T-cell (primary cell): Measurements from ENCODE around the gene WAPL. TPM values are rescaled to one million over a fixed set of nuclear protein-coding genes. Genes with fewer than 3 reads are reported as not detected.
"Not testable (repeated sequence)": the region's sequence is repeated elsewhere in the genome, so short reads cannot be mapped to it uniquely, and the experiment has no call there.

Experiments
- ATAC-seq, 4 experiments: fragments of 200-7000 bp in 3 of 4; fragments of 150-1000 bp in 1 of 4; cut with Tn5 transposase; replicated peaks in 1 of 4; 1 replicate in 3 of 4; 2 replicates in 1 of 4; pipeline ENCODE4 v1.10.0; 2021; ENCODE audit warnings: moderate library complexity in 3 of 4, mild to moderate bottlenecking in 2 of 4, moderate number of reproducible peaks in 1 of 4
- CTCF ChIA-PET, 2 donors: fragments of 300-600 bp; sonication (Branson Sonifier 250); formaldehyde crosslinking; loops; one replicate each; lab custom pipeline; 2022; ENCODE audit warnings: antibody characterized with exemption in 2 of 2; lab: Charles Lee
- POLR2A ChIA-PET, 2 donors: fragments of 300-600 bp; sonication (Branson Sonifier 250); formaldehyde crosslinking; loops; one replicate each; lab custom pipeline; 2022; ENCODE audit warnings: antibody characterized with exemption in 2 of 2; lab: Charles Lee
- DNase-seq, 35 experiments: peaks; one replicate each; pipeline versions ENCODE4 v3.0.0 to v3.0.0-alpha.2; 2013 to 2023
- H3K27ac ChIP-seq: one replicate; pipeline ENCODE4 v1.5.1; 2013; ENCODE audit warnings: low read length
- H3K27me3 ChIP-seq, 2 experiments: replicated peaks in 1 of 2; 1 replicate in 1 of 2; 2 replicates in 1 of 2; pipeline versions ENCODE4 v1.6.1 to v1.7.0; 2013; ENCODE audit warnings: low read length in 1 of 2, mixed read lengths in 1 of 2; ENCODE audit not compliant: control insufficient read depth in 2 of 2, insufficient read depth in 2 of 2; ENCODE audit errors: extremely low read depth in 1 of 2
- H3K36me3 ChIP-seq, 2 donors: 1 replicate in 1 of 2; 2 replicates in 1 of 2; pipeline versions ENCODE4 v1.6.1 to v1.7.0; 2013; ENCODE audit warnings: low read length in 1 of 2; ENCODE audit not compliant: control insufficient read depth in 2 of 2, insufficient read depth in 1 of 2; ENCODE audit errors: extremely low read depth in 1 of 2
- H3K4me1 ChIP-seq, 2 experiments: 1 replicate in 1 of 2; 2 replicates in 1 of 2; pipeline versions ENCODE4 v1.6.1 to v1.7.0; 2013; ENCODE audit warnings: low read length in 2 of 2, mixed read lengths in 1 of 2; ENCODE audit not compliant: insufficient read depth in 2 of 2, control insufficient read depth in 1 of 2; ENCODE audit errors: extremely low read depth in 1 of 2
- H3K4me3 ChIP-seq, 2 donors: 1 replicate in 1 of 2; 2 replicates in 1 of 2; pipeline versions ENCODE4 v1.5.1 to v1.7.0; 2013; ENCODE audit warnings: mild to moderate bottlenecking in 2 of 2, low read length in 1 of 2, moderate library complexity in 1 of 2; ENCODE audit not compliant: control insufficient read depth in 1 of 2; ENCODE audit errors: extremely low read depth in 1 of 2
- H3K9me3 ChIP-seq: 2 replicates; pipeline ENCODE4 v1.7.0; 2013
- H3K27ac Mint-ChIP-seq, 2 donors: one replicate each; pipeline ENCODE4 v1.8.0; 2020 to 2021; ENCODE audit warnings: mild to moderate bottlenecking in 2 of 2, mixed read lengths in 2 of 2
- H3K27me3 Mint-ChIP-seq, 2 donors: one replicate each; pipeline ENCODE4 v1.8.0; 2021 to 2022; ENCODE audit warnings: mixed read lengths in 2 of 2
- H3K36me3 Mint-ChIP-seq: one replicate; pipeline ENCODE4 v1.8.0; 2021; ENCODE audit warnings: mixed read lengths
- H3K4me1 Mint-ChIP-seq, 3 donors: one replicate each; pipeline ENCODE4 v1.8.0; 2020 to 2022; ENCODE audit warnings: mixed read lengths in 3 of 3, mild to moderate bottlenecking in 1 of 3
- H3K4me3 Mint-ChIP-seq, 3 donors: one replicate each; pipeline ENCODE4 v1.8.0; 2020 to 2022; ENCODE audit warnings: mild to moderate bottlenecking in 3 of 3, mixed read lengths in 3 of 3, moderate library complexity in 3 of 3
- H3K9me3 Mint-ChIP-seq, 3 donors: one replicate each; pipeline ENCODE4 v1.8.0; 2020 to 2022; ENCODE audit warnings: mixed read lengths in 3 of 3
- WGBS: methylation state at CpG from one replicate; pipeline ENCODE4 v1.1.5; 2013; ENCODE audit warnings: missing lambda C conversion rate; ENCODE audit not compliant: insufficient coverage; 5-methylcytosine and 5-hydroxymethylcytosine counted together
- total RNA-seq, 35 experiments: library from RNA in 6 of 35; stranded (reverse) in 6 of 35; fragments of 120-200 nt in 1 of 35; gene quantifications; one replicate each; pipeline versions ENCODE4 v1.2.1 to v1.2.4 and lab custom pipeline; 2013 to 2026

The WAPL gene
- total RNA-seq, 5 donors from 2014 or later (not counting 1 experiment from before 2014, with no cell fraction given): 43.2 to 46.5 (median 44.8) TPM

- no peak for ATAC-seq
- no peaks in the 10 kb centered on the region for H3K9me3 ChIP-seq
- DNase-seq: no peak
- CTCF ChIA-PET: no interaction called here
- peaks cover 26 to 31% (median 30%) of the 10 kb centered on the region in 3 donors for H3K4me1 Mint-ChIP-seq
- no peaks in the 10 kb centered on the region for H3K36me3 ChIP-seq
- no peak overlapping the region for H3K4me3 ChIP-seq
- H3K36me3 Mint-ChIP-seq: no peaks in the 10 kb centered on the region
- 68% methylated on average over 4 of the region's 7 CpGs for WGBS
- no peaks in the 10 kb centered on the region for H3K27me3 Mint-ChIP-seq
- H3K27me3 ChIP-seq: peaks cover 0 to 2% of the 10 kb centered on the region in 2 experiments
- no peaks in the 10 kb centered on the region for H3K9me3 Mint-ChIP-seq
- no peak overlapping the region for H3K27ac ChIP-seq
- peak overlapping the region in 1 of 2 donors; percentile 68 for H3K27ac Mint-ChIP-seq
- H3K4me1 ChIP-seq: peaks cover 15 to 39% of the 10 kb centered on the region in 2 experiments
- POLR2A ChIA-PET: no interaction called here
- H3K4me3 Mint-ChIP-seq: peak overlapping the region in 1 of 3 donors; percentile 66
Measured at GRCh38 chr10:86538547-86538946, 17.0 kb upstream of the WAPL start.

GRCh38 chr10:86538040-86538439, 16.4 kb upstream of the WAPL start:
- H3K27me3 Mint-ChIP-seq, H3K4me3 ChIP-seq, H3K27ac ChIP-seq, ATAC-seq, H3K36me3 ChIP-seq, H3K27me3 ChIP-seq, H3K36me3 Mint-ChIP-seq, H3K27ac Mint-ChIP-seq, DNase-seq, CTCF ChIA-PET, H3K9me3 Mint-ChIP-seq, POLR2A ChIA-PET, H3K9me3 ChIP-seq, H3K4me3 Mint-ChIP-seq: not testable (repeated sequence)
- H3K4me1 ChIP-seq: peaks cover 15 to 39% of the 10 kb centered on the region in 2 experiments
- H3K4me1 Mint-ChIP-seq: peaks cover 26 to 31% (median 30%) of the 10 kb centered on the region in 3 donors
- WGBS: 95% methylated on average over 4 of the region's 8 CpGs

- WGBS: 8% methylated on average over 39 of the region's 40 CpGs
- peak; percentile 81 to 93 (median 89) for ATAC-seq
Measured at GRCh38 chr10:86536294-86536861, 14.8 kb upstream of the WAPL start.

GRCh38 chr10:86535132-86535882, 13.7 kb upstream of the WAPL start:
- Mint-ChIP-seq H3K9me3 (no peaks in the 10 kb centered on the region), H3K36me3 (no peaks in the 10 kb centered on the region), H3K4me1 (peaks cover 26 to 31% (median 30%) of the 10 kb centered on the region in 3 donors), H3K27me3 (no peaks in the 10 kb centered on the region), H3K27ac (peak overlapping the region; percentile 72 to 75), H3K4me3 (peak overlapping the region; percentile 74 to 78 (median 75))
- H3K36me3 ChIP-seq: no peaks in the 10 kb centered on the region
- H3K4me1 ChIP-seq: peaks cover 15 to 37% of the 10 kb centered on the region in 2 experiments
- peaks cover 0 to 2% of the 10 kb centered on the region in 2 experiments for H3K27me3 ChIP-seq
- H3K4me3 ChIP-seq: peak overlapping the region; percentile 32 to 52
- 89% methylated on average over 39 of the region's 47 CpGs for WGBS
- POLR2A ChIA-PET: no interaction called here
- ATAC-seq: peak in 2 of 4 experiments; percentile 22 to 31
- DNase-seq: peak in 7 of 35 experiments; percentile 2 to 41 (median 20)
- no peak overlapping the region for H3K27ac ChIP-seq
- H3K9me3 ChIP-seq: no peaks in the 10 kb centered on the region
- CTCF ChIA-PET: no interaction called here

More at GRCh38 chr10:86536294-86536861, 14.8 kb upstream of the WAPL start:
- H3K4me3 ChIP-seq: peak overlapping the region; percentile 41 to 71
- CTCF ChIA-PET: interaction anchor here in 1 of 2 donors (1.2 kb wide), 1 partner anchor 136 kb away, joined by 3 read pairs; no protein-coding TSS in a partner anchor
- H3K4me3 Mint-ChIP-seq: peak overlapping the region; percentile 74 to 78 (median 75)
- peak overlapping the region; percentile 64 for H3K27ac ChIP-seq
- POLR2A ChIA-PET: no interaction called here
- no peaks in the 10 kb centered on the region for H3K36me3 Mint-ChIP-seq
- H3K36me3 ChIP-seq: no peaks in the 10 kb centered on the region
- peak overlapping the region; percentile 88 to 93 for H3K27ac Mint-ChIP-seq
- H3K4me1 Mint-ChIP-seq: peaks cover 26 to 31% (median 30%) of the 10 kb centered on the region in 3 donors
- no peaks in the 10 kb centered on the region for H3K9me3 ChIP-seq
- H3K9me3 Mint-ChIP-seq: no peaks in the 10 kb centered on the region
- no peaks in the 10 kb centered on the region for H3K27me3 Mint-ChIP-seq
- H3K27me3 ChIP-seq: peaks cover 0 to 2% of the 10 kb centered on the region in 2 experiments
- peak; percentile 44 to 76 (median 57) for DNase-seq
- H3K4me1 ChIP-seq: peaks cover 15 to 39% of the 10 kb centered on the region in 2 experiments

GRCh38 chr10:86533328-86533727, 11.7 kb upstream of the WAPL start:
- CTCF ChIA-PET: no interaction called here
- no peaks in the 10 kb centered on the region for H3K27me3 Mint-ChIP-seq
- DNase-seq (no peak), ATAC-seq (no peak)
- peaks cover 10 to 16% (median 14%) of the 10 kb centered on the region in 3 donors for H3K4me1 Mint-ChIP-seq
- no CpG with 5 or more reads among the region's 2 CpGs for WGBS
- Histone ChIP-seq H3K27me3 (peaks cover 0 to 2% of the 10 kb centered on the region in 2 experiments), H3K27ac (no peak overlapping the region), H3K9me3 (no peaks in the 10 kb centered on the region), H3K4me3 (no peak overlapping the region), H3K4me1 (peaks cover 11 to 20% of the 10 kb centered on the region in 2 experiments), H3K36me3 (no peaks in the 10 kb centered on the region)
- H3K9me3 Mint-ChIP-seq: no peaks in the 10 kb centered on the region
- no peak overlapping the region for H3K4me3 Mint-ChIP-seq
- H3K27ac Mint-ChIP-seq: no peak overlapping the region
- POLR2A ChIA-PET: no interaction called here
- H3K36me3 Mint-ChIP-seq: no peaks in the 10 kb centered on the region

GRCh38 chr10:86528736-86529135, 7.1 kb upstream of the WAPL start:
- H3K27ac ChIP-seq, ATAC-seq, H3K9me3 Mint-ChIP-seq, H3K9me3 ChIP-seq, H3K27me3 Mint-ChIP-seq, DNase-seq, H3K27ac Mint-ChIP-seq, H3K4me3 Mint-ChIP-seq, H3K27me3 ChIP-seq, H3K36me3 ChIP-seq, H3K4me1 ChIP-seq, POLR2A ChIA-PET, H3K4me3 ChIP-seq, H3K36me3 Mint-ChIP-seq: not testable (repeated sequence)
- WGBS: 100% methylated on average over 1 of the region's 3 CpGs
- CTCF ChIA-PET: interaction anchor here in 1 of 2 donors (0.6 kb wide), 2 partner anchors 103 to 411 kb away, joined by 3 read pairs; no protein-coding TSS in a partner anchor
- peaks cover 8 to 12% (median 10%) of the 10 kb centered on the region in 3 donors for H3K4me1 Mint-ChIP-seq
